GM12874 (cell line): ENCODE measurements around the gene AGRP.

ENCODE experiments used
- TF ChIP-seq, protein P1 (sequence below): IDR thresholded peaks from 2 replicates; pipeline ENCODE4 v1.5.1; 2011; ENCODE audit warnings: low read depth, mild to moderate bottlenecking, control low read depth, low read length, moderate library complexity; ENCODE audit not compliant: insufficient read depth

The AGRP gene

DNA sequence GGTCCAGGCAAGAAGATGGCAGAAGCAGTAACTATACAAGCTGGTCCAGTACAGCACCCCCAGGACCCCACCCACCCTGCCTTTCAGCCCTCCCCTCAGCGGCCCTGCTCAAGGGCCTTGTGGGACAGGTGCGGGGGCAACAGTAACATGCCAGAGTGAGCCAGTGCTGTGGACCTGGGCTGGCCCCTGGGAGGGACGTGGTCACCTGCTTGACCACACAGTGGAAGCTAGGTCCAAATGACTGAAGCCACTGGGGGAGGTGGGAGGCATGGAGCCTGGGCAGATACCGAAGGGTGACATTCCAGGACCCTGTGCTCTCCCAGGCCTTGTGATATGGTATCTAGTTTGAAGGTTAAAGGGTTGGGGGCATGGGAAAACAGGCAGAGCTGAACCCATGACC is 19.7 kb downstream of the AGRP start:
- TF ChIP-seq, protein P1, sequence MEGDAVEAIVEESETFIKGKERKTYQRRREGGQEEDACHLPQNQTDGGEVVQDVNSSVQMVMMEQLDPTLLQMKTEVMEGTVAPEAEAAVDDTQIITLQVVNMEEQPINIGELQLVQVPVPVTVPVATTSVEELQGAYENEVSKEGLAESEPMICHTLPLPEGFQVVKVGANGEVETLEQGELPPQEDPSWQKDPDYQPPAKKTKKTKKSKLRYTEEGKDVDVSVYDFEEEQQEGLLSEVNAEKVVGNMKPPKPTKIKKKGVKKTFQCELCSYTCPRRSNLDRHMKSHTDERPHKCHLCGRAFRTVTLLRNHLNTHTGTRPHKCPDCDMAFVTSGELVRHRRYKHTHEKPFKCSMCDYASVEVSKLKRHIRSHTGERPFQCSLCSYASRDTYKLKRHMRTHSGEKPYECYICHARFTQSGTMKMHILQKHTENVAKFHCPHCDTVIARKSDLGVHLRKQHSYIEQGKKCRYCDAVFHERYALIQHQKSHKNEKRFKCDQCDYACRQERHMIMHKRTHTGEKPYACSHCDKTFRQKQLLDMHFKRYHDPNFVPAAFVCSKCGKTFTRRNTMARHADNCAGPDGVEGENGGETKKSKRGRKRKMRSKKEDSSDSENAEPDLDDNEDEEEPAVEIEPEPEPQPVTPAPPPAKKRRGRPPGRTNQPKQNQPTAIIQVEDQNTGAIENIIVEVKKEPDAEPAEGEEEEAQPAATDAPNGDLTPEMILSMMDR, result no peak

DNA sequence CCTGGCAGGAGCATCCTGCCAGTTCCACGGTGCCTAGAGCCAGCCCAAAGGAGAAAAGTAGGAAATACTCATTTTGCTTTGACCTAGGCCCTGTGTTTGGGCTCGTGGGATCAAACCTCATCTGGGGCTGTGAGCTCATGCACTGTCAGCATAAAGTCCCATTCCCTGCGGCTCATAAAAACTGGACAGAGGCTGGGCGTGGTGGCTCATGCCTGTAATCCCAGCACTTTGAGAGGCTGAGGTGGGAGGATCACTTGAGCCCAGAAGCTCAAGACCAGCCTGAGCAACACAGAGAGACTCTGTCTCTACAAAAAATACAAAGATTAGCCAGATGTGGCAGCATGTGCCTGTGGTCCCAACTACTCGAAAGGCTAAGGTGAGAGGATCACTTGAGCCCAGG is 20.3 kb downstream of the AGRP start:
- TF ChIP-seq, protein P1, result no peak

DNA sequence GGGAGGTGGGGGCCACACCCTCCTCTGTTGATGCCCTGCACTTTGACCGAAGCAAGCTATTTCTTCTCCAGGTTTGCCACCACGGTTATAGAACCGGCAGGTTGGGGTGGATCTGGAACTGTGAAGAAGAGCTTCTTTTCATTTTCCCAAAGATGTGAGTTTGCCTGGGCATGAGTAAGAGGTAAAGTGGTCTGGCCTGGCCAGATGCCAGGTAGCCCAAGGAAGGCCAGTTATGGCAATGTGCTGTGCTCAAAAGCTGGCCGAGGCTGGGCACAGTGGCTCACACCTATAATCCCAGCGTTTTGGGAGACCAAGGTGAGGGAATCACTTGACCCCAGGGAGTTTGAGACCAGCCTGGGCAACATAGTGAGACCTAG is 21.1 kb downstream of the AGRP start:
- TF ChIP-seq, protein P1, result no peak

DNA sequence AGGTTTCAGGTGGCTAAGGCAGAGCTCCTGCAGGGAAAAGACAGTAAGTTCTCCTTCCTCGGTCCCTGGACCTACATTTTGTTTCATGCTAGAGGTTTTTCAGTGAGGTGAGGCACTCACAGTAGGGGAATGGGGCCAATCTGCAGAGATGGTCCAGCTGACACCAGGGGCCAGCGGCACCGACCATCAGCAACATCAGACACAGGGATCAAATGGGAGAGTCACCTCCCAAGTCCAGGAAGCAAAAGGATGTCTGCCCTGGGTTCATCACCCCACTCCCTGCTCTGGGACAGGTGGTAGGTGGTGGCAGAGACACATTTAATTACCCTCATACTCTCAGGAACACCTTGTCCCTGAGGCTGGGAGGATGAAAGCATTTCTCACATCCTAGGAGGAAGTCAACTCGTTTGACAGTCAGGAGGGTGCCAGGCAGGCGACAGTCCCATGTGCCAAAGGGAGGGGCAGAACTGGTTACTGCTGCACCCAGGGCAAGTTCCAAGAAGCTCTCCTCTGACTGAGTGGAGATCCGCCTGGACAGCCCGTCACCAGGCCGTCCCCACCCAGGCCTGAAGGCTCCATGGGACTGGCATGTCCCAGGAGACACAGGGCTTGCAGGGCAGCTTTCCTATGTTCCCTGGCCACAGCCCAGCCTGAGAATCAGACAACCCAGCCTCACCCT is 21.6 kb downstream of the AGRP start:
- TF ChIP-seq, protein P1, result no peak

DNA sequence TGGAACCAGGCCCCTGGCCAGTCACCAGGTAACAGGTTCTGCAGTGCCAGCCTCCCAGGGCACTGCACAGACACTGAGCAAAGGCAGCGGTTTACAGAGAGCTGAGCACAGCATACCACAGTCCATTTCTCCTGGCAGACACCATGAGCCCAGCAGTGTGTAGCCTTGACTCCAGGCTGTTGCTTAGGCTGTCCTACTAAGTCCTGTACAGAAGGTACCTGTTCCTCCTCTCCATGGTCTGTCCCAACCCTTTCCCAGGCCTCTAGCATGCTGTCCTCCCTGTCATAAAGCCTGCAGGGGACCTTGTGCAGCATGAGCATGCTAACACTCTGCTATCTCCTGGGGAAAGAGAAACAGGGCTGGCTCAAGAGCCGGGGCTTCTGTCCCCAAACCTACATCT is 22.4 kb downstream of the AGRP start:
- TF ChIP-seq, protein P1, result no peak

DNA sequence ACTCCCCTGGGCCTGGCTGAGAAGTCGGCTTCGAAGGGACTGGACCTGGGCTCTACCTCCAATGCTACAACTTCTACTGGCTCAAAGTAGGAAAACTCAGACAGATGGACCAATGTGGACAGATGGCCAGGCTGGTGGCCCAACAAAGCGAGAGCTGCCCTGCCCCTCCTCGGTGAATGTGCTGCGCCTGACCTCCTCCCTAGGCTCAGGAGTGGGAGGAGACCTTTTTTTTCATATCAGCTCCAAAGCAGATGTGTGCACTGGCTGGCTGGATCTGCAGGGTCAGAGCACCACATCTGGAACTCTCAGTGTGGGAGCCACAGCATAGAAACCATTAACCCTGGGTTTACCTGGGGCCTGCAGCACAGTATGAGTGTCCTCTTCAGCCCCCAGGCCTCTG is 23.2 kb downstream of the AGRP start:
- TF ChIP-seq, protein P1, result no peak

DNA sequence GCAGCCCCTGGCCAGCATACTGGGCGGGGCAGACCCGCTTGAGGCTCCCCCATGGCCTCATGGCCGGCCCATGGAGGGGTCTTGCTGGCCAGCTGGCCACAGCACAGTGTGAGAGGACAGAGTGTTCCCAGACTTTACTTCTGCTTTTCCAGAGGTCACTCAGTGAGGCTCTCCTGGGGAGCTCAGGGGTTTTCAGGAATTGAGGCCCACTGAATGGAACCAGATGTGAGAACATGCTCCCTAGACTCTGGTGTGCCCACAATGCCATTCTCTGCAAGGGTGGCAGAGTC is 23.5 kb downstream of the AGRP start:
- TF ChIP-seq, protein P1, result no peak
